Keratinocyte (primary cell): ENCODE data around the gene SRSF12.

Source experiments
- CTCF ChIP-seq, 3 experiments: IDR thresholded peaks in 1 of 3; conservative IDR thresholded peaks in 1 of 3; optimal IDR thresholded peaks in 1 of 3; 2 replicates in 2 of 3; 3 replicates in 1 of 3; pipeline versions ENCODE3 to v1.5.1; 2011; ENCODE audit warnings: low read length in 3 of 3, mild to moderate bottlenecking in 3 of 3, moderate library complexity in 2 of 3, control low read depth in 1 of 3, inconsistent platforms in 1 of 3; ENCODE audit not compliant: insufficient read depth in 2 of 3; ENCODE audit errors: extremely low read depth in 1 of 3
- EZH2 ChIP-seq: IDR thresholded peaks from one replicate; pipeline ENCODE4 v1.6.1; 2012; ENCODE audit warnings: inconsistent platforms, mild to moderate bottlenecking, low read length, moderate library complexity

GRCh38 chr6:89073014-89073620 lies 44.8 kb downstream of the SRSF12 start:
- TF ChIP-seq CTCF (optimal IDR thresholded peaks at IDR 0.05 in 1 of 3, IDR thresholded peaks at IDR 0.05 in 1 of 3, conservative IDR thresholded peaks at IDR 0.05 in 1 of 3; ENCODE audit: extremely low read depth in 1 of 3, insufficient read depth in 2 of 3, low read length in 3 of 3) (no peak), EZH2 (no peak)
